VCaP (cell line): ENCODE data around the gene SLC25A39.

Source experiments
- H3K27ac ChIP-seq: fragments of 450-650 bp; 2 replicates; pipeline ENCODE4 v1.5.1; 2017
- CTCF ChIP-seq: fragments of 450-650 bp; conservative IDR thresholded peaks from 2 replicates; pipeline ENCODE4 v1.5.1; 2017; ENCODE audit warnings: mild to moderate bottlenecking, moderate library complexity

Gene SLC25A39

GRCh38 chr17:44323359-44324091 is 1.1 kb downstream of the SLC25A39 start:
- no peak for TF ChIP-seq CTCF
- H3K27ac ChIP-seq: peak overlapping the region; percentile 91

- no peak overlapping the region; the same call in 1 of the 2 replicates for H3K27ac ChIP-seq
- TF ChIP-seq CTCF: no peak
Measured at GRCh38 chr17:44322236-44322895, 2.3 kb downstream of the SLC25A39 start.

GRCh38 chr17:44321246-44322120 is 3.1 kb downstream of the SLC25A39 start:
- no peak overlapping the region for H3K27ac ChIP-seq
- TF ChIP-seq CTCF: no peak

GRCh38 chr17:44320066-44320465 is 4.6 kb downstream of the SLC25A39 start:
- H3K27ac ChIP-seq: no peak overlapping the region
- TF ChIP-seq CTCF: no peak

- no peak overlapping the region for H3K27ac ChIP-seq
- no peak for TF ChIP-seq CTCF
Measured at GRCh38 chr17:44318077-44318892, 6.3 kb downstream of the SLC25A39 start.

GRCh38 chr17:44317545-44317944 is 7.1 kb downstream of the SLC25A39 start:
- no peak for TF ChIP-seq CTCF
- no peak overlapping the region for H3K27ac ChIP-seq
